B cell (primary cell): ENCODE measurements around the gene MICAL3. TPM values are rescaled to one million over a fixed set of nuclear protein-coding genes. Genes with fewer than 3 reads are reported as not detected.
"Not testable (repeated sequence)": the region's sequence is repeated elsewhere in the genome, so short reads cannot be mapped to it uniquely, and the experiment has no call there.

ENCODE experiments used
- ATAC-seq: fragments of 200-7000 bp; cut with Tn5 transposase; one replicate; pipeline ENCODE4 v1.10.0; 2021; ENCODE audit warnings: low read depth, mild to moderate bottlenecking, moderate number of reproducible peaks, moderate library complexity
- CTCF ChIA-PET: fragments of 350-600 bp; sonication (Branson Sonifier 250); formaldehyde crosslinking; loops from one replicate; lab custom pipeline; 2021; ENCODE audit warnings: antibody characterized with exemption, inconsistent platforms; lab: Charles Lee
- POLR2A ChIA-PET: fragments of 350-600 bp; sonication (Branson Sonifier 250); formaldehyde crosslinking; loops from one replicate; lab custom pipeline; 2021; ENCODE audit warnings: antibody characterized with exemption; lab: Charles Lee
- DNase-seq: peaks from one replicate; pipeline ENCODE4 v3.0.0; 2013
- H2AFZ ChIP-seq: 2 replicates; pipeline ENCODE4 v1.6.1; 2012; ENCODE audit warnings: mild to moderate bottlenecking, low read depth, low read length; ENCODE audit not compliant: insufficient read depth, poor library complexity, severe bottlenecking
- H3K27ac ChIP-seq, 2 donors: 1 replicate in 1 of 2; 2 replicates in 1 of 2; pipeline ENCODE4 v1.5.1; 2012 to 2013; ENCODE audit warnings: low read length in 2 of 2, mild to moderate bottlenecking in 2 of 2, moderate library complexity in 1 of 2
- H3K27me3 ChIP-seq, 4 experiments: fragments of 200-600 bp in 1 of 4; sonication (generic) in 1 of 4; replicated peaks in 1 of 4; 1 replicate in 2 of 4; 2 replicates in 2 of 4; pipeline versions ENCODE4 v1.6.1 to v1.7.0; 2013 to 2016; ENCODE audit warnings: low read length in 3 of 4, mild to moderate bottlenecking in 2 of 4, mixed read lengths in 1 of 4, moderate library complexity in 1 of 4; ENCODE audit not compliant: insufficient read depth in 4 of 4, control insufficient read depth in 3 of 4; ENCODE audit errors: control extremely low read depth in 1 of 4
- H3K36me3 ChIP-seq, 2 experiments: replicated peaks in 1 of 2; 1 replicate in 1 of 2; 2 replicates in 1 of 2; pipeline versions ENCODE4 v1.6.1 to v1.7.1; 2013; ENCODE audit warnings: low read length in 1 of 2; ENCODE audit not compliant: insufficient read depth in 2 of 2, control insufficient read depth in 1 of 2; ENCODE audit errors: control extremely low read depth in 1 of 2, extremely low read depth in 1 of 2
- H3K4me1 ChIP-seq, 2 donors: fragments of 200-600 bp in 1 of 2; sonication (generic) in 1 of 2; 1 replicate in 1 of 2; 2 replicates in 1 of 2; pipeline versions ENCODE4 v1.5.1 to v1.6.1; 2013 to 2017; ENCODE audit warnings: low read length in 2 of 2; ENCODE audit not compliant: control insufficient read depth in 2 of 2, insufficient read depth in 2 of 2
- H3K4me2 ChIP-seq: replicated peaks from 2 replicates; pipeline ENCODE3; 2012; ENCODE audit warnings: mild to moderate bottlenecking, low read depth, low read length; ENCODE audit not compliant: poor library complexity, severe bottlenecking
- H3K4me3 ChIP-seq, 5 experiments: fragments of 200-600 bp in 1 of 5; sonication (generic) in 1 of 5; 1 replicate in 3 of 5; 2 replicates in 2 of 5; pipeline versions ENCODE4 v1.5.1 to v1.7.0; 2011 to 2016; ENCODE audit warnings: low read length in 4 of 5, mild to moderate bottlenecking in 4 of 5, low read depth in 2 of 5, control low read depth in 1 of 5, moderate library complexity in 1 of 5; ENCODE audit not compliant: insufficient read depth in 1 of 5; ENCODE audit errors: control extremely low read depth in 1 of 5, extremely low read depth in 1 of 5
- H3K79me2 ChIP-seq: fragments of 200-600 bp; sonication (generic); one replicate; pipeline ENCODE4 v1.6.0; 2016; ENCODE audit warnings: low read length; ENCODE audit not compliant: control insufficient read depth, insufficient read depth
- H3K9ac ChIP-seq: fragments of 200-600 bp; sonication (generic); 2 replicates; pipeline ENCODE4 v1.6.1; 2017; ENCODE audit warnings: mild to moderate bottlenecking, low read length, moderate library complexity
- H3K9me3 ChIP-seq, 3 donors: one replicate each; pipeline versions ENCODE4 v1.6.1 to v1.7.1; 2013; ENCODE audit warnings: low read length in 2 of 3; ENCODE audit not compliant: control insufficient read depth in 2 of 3, insufficient read depth in 1 of 3; ENCODE audit errors: control extremely low read depth in 1 of 3
- H4K20me1 ChIP-seq: 2 replicates; pipeline ENCODE4 v1.6.0; 2012; ENCODE audit warnings: mild to moderate bottlenecking, low read length; ENCODE audit not compliant: insufficient read depth, control insufficient read depth, poor library complexity, severe bottlenecking
- H3K27ac Mint-ChIP-seq: one replicate; pipeline ENCODE4 v1.8.0; 2021; ENCODE audit warnings: mixed read lengths
- H3K27me3 Mint-ChIP-seq: one replicate; pipeline ENCODE4 v1.8.0; 2021; ENCODE audit warnings: mixed read lengths
- H3K4me1 Mint-ChIP-seq: one replicate; pipeline ENCODE4 v1.8.0; 2021; ENCODE audit warnings: mixed read lengths
- H3K4me3 Mint-ChIP-seq: one replicate; pipeline ENCODE4 v1.8.0; 2021; ENCODE audit warnings: mixed read lengths
- H3K9me3 Mint-ChIP-seq: one replicate; pipeline ENCODE4 v1.8.0; 2022; ENCODE audit warnings: mixed read lengths; ENCODE audit not compliant: insufficient read depth
- CTCF ChIP-seq: fragments of 200-600 bp; IDR thresholded peaks from one replicate; pipeline ENCODE4 v1.8.0; 2022; ENCODE audit warnings: antibody characterized with exemption, mild to moderate bottlenecking
- EZH2 ChIP-seq: IDR thresholded peaks from 2 replicates; pipeline ENCODE4 v1.6.1; 2012; ENCODE audit warnings: borderline replicate concordance, low read depth, mild to moderate bottlenecking, moderate library complexity, low read length; ENCODE audit not compliant: insufficient read depth, poor library complexity, severe bottlenecking
- WGBS: methylation state at CpG from one replicate; pipeline ENCODE4 v1.1.5; 2013; ENCODE audit warnings: missing lambda C conversion rate; ENCODE audit not compliant: insufficient coverage; 5-methylcytosine and 5-hydroxymethylcytosine counted together
- intact Hi-C: fragments of 100-400 bp; cut with micrococcal nuclease; formaldehyde crosslinking; loops from one replicate; pipeline ENCODE4 v1.10.0; 2022
- polyA plus RNA-seq: library from polyadenylated mRNA; depleted of rRNA; stranded (reverse); fragments of >200 nt; gene quantifications from 2 replicates; pipeline ENCODE4 v1.2.3, GENCODE V29; 2012
- total RNA-seq, 2 donors: library from RNA; stranded (reverse); fragments of 120-200 nt in 1 of 2; gene quantifications; 1 replicate in 1 of 2; 2 replicates in 1 of 2; pipeline versions ENCODE4 v1.2.3 to v1.2.4, GENCODE V29; 2013 to 2022

Gene MICAL3
- total and polyA plus RNA-seq, 2 donors (not counting 1 experiment from before 2014, with no cell fraction given): 50.5 to 253 TPM

DNA sequence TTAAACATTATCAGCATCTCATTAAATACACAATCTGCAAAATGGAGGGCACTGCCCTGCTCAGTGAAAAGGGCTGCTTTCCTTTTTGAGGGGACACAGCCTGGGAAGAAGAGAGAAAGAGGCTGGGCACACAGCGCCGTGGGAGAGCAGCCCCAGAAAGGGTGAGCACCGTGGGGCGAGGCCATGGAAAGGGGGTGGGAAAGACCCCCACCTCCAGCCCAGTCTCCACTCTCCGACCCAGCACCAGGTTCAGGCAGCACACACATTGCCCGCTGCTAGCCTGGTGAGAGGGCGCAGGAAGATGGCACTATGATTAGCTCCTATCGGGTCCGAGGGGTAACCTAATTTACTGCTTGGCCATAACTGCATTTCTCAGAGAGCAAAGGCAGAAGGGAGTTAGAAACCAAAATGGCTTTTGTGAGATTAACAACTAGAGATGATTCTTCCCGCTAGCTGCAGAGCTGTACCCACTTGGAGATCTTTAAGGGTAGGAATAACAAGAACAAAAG is 146.1 kb downstream of the MICAL3 start:
- no peak overlapping the region for H2AFZ ChIP-seq
- Mint-ChIP-seq H3K27me3 (no peaks in the 10 kb centered on the region), H3K4me3 (no peak overlapping the region), H3K9me3 (no peaks in the 10 kb centered on the region), H3K27ac (no peak overlapping the region), H3K4me1 (no peaks in the 10 kb centered on the region)
- no peaks in the 10 kb centered on the region for H3K9me3 ChIP-seq
- H4K20me1 ChIP-seq: peaks cover 82% of the 10 kb centered on the region
- TF ChIP-seq EZH2 (no peak), CTCF (no peak)
- no peak overlapping the region for H3K27ac ChIP-seq
- POLR2A ChIA-PET: no interaction called here
- H3K27me3 ChIP-seq: no peaks in the 10 kb centered on the region
- H3K36me3 ChIP-seq: peaks cover 0 to 83% of the 10 kb centered on the region in 2 experiments
- H3K9ac ChIP-seq: no peak overlapping the region
- no peak overlapping the region for H3K4me3 ChIP-seq
- H3K4me2 ChIP-seq: no peak overlapping the region
- H3K4me1 ChIP-seq: no peaks in the 10 kb centered on the region
- peaks cover 55% of the 10 kb centered on the region for H3K79me2 ChIP-seq
- ATAC-seq (no peak), DNase-seq (no peak)
- 85% methylated on average over 3 of the region's 10 CpGs for WGBS
- CTCF ChIA-PET: interaction anchor here (1.0 kb wide), 1 partner anchor 198 kb away, joined by 3 read pairs; no protein-coding TSS in a partner anchor
- intact Hi-C loops: no loop called here

GRCh38 chr22:17876878-17877855 is 147.2 kb downstream of the MICAL3 start:
- H3K27me3 ChIP-seq, H3K9ac ChIP-seq, intact Hi-C loops, H3K4me2 ChIP-seq, H3K27me3 Mint-ChIP-seq, DNase-seq, H3K4me1 Mint-ChIP-seq, H3K4me3 Mint-ChIP-seq, H3K9me3 Mint-ChIP-seq, ATAC-seq, H2AFZ ChIP-seq, H3K27ac Mint-ChIP-seq, H3K4me1 ChIP-seq, H3K4me3 ChIP-seq, H3K9me3 ChIP-seq: not testable (repeated sequence)
- Histone ChIP-seq H4K20me1 (peaks cover 82% of the 10 kb centered on the region), H3K27ac (peak overlapping the region in 1 of 2 donors; percentile 55), H3K79me2 (peaks cover 45% of the 10 kb centered on the region), H3K36me3 (peaks cover 0 to 83% of the 10 kb centered on the region in 2 experiments)
- ChIA-PET POLR2A (interaction anchor here (1.4 kb wide), 1 partner anchor 199 kb away, joined by 3 read pairs; no protein-coding TSS in a partner anchor), CTCF (interaction anchor here (1.0 to 2.2 kb wide), 3 partner anchors 199 to 201 kb away, joined by 3 to 8 read pairs (median 4); partner anchors contain the start of gene PEX26)
